GM21447 (cell line): Measurements from ENCODE around the gene LHX4.

Experiments
- ATAC-seq: cut with Tn5 transposase; IDR thresholded peaks from one replicate; pipeline ENCODE4 v1.9.1; 2021; ENCODE audit not compliant: unreplicated experiment

The LHX4 gene

GRCh38 chr1:180270530-180271271 lies 40.6 kb downstream of the LHX4 start:
- ATAC-seq: no peak

- ATAC-seq: no peak
Measured at GRCh38 chr1:180271272-180272255, 41.5 kb downstream of the LHX4 start.

GRCh38 chr1:180272395-180272794 lies 42.3 kb downstream of the LHX4 start:
- ATAC-seq: no peak

GRCh38 chr1:180273066-180273465 lies 43.0 kb downstream of the LHX4 start:
- ATAC-seq: no peak

GRCh38 chr1:180274221-180274620 lies 44.2 kb downstream of the LHX4 start:
- ATAC-seq: no peak

GRCh38 chr1:180275726-180276125 lies 45.7 kb downstream of the LHX4 start:
- no peak for ATAC-seq

GRCh38 chr1:180277476-180278193 lies 47.6 kb downstream of the LHX4 start:
- no peak for ATAC-seq

- ATAC-seq: no peak
Measured at GRCh38 chr1:180278194-180278515, 48.1 kb downstream of the LHX4 start.

- ATAC-seq: no peak
Measured at GRCh38 chr1:180278596-180279395, 48.7 kb downstream of the LHX4 start.

- no peak for ATAC-seq
Measured at GRCh38 chr1:180279651-180280050, 49.6 kb downstream of the LHX4 start.

- ATAC-seq: no peak
Measured at GRCh38 chr1:180280617-180281016, 50.6 kb downstream of the LHX4 start.

- ATAC-seq: no peak
Measured at GRCh38 chr1:180281490-180281889, 51.4 kb downstream of the LHX4 start.

GRCh38 chr1:180282401-180283044 lies 52.5 kb downstream of the LHX4 start:
- ATAC-seq: no peak

GRCh38 chr1:180283098-180283497 lies 53.0 kb downstream of the LHX4 start:
- ATAC-seq: no peak

GRCh38 chr1:180286417-180286816 lies 56.4 kb downstream of the LHX4 start:
- ATAC-seq: no peak

GRCh38 chr1:180287988-180288705 lies 58.1 kb downstream of the LHX4 start:
- ATAC-seq: no peak

- ATAC-seq: no peak
Measured at GRCh38 chr1:180288940-180289339, 58.9 kb downstream of the LHX4 start.

- ATAC-seq: no peak
Measured at GRCh38 chr1:180290265-180291001, 60.4 kb downstream of the LHX4 start.

- no peak for ATAC-seq
Measured at GRCh38 chr1:180291004-180291403, 60.9 kb downstream of the LHX4 start.
